Tibial nerve (tissue), 4 donors: ENCODE results near the gene PDC.

ENCODE experiments used
- EP300 ChIP-seq, 2 donors: sonication (generic); formaldehyde crosslinking; IDR thresholded peaks; one replicate each; pipeline ENCODE4 v1.6.1; 2017; ENCODE audit warnings: antibody characterized with exemption in 2 of 2, mild to moderate bottlenecking in 1 of 2
- POLR2A ChIP-seq, 2 donors: fragments of 450-650 bp; IDR thresholded peaks; one replicate each; pipeline ENCODE4 v1.6.1; 2017; ENCODE audit warnings: antibody characterized with exemption in 2 of 2, mild to moderate bottlenecking in 2 of 2, moderate library complexity in 2 of 2
- TF ChIP-seq, protein P1 (sequence below), 5 experiments: fragments of 200-600 bp in 3 of 5; fragments of 450-650 bp in 2 of 5; sonication (generic) in 3 of 5; IDR thresholded peaks; one replicate each; pipeline ENCODE4 v1.5.1; 2016 to 2019; ENCODE audit warnings: antibody characterized with exemption in 5 of 5, mild to moderate bottlenecking in 3 of 5, moderate library complexity in 2 of 5

DNA sequence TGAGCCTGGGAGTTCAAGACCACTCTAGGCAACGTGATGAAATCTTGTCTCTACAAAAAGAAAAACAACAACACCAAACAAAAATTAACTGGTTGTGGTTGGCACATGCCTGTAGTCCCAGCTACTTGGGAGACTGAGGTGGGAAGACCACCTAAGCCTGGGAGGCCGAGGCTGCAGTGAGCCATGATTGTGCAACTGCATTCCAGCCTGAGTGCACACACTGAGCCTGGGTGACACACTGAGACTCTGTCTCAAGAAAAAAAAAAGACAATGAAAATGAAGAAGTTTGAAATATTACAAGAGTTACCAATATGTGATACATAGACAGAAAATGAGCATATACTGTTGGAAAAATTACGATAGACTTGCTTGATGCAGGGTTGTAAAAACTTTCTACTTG lies 31.9 kb downstream of the PDC start:
- TF ChIP-seq POLR2A (IDR thresholded peaks at IDR 0.05) (no peak), EP300 (IDR thresholded peaks at IDR 0.05) (no peak)
- TF ChIP-seq, protein P1, sequence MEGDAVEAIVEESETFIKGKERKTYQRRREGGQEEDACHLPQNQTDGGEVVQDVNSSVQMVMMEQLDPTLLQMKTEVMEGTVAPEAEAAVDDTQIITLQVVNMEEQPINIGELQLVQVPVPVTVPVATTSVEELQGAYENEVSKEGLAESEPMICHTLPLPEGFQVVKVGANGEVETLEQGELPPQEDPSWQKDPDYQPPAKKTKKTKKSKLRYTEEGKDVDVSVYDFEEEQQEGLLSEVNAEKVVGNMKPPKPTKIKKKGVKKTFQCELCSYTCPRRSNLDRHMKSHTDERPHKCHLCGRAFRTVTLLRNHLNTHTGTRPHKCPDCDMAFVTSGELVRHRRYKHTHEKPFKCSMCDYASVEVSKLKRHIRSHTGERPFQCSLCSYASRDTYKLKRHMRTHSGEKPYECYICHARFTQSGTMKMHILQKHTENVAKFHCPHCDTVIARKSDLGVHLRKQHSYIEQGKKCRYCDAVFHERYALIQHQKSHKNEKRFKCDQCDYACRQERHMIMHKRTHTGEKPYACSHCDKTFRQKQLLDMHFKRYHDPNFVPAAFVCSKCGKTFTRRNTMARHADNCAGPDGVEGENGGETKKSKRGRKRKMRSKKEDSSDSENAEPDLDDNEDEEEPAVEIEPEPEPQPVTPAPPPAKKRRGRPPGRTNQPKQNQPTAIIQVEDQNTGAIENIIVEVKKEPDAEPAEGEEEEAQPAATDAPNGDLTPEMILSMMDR (IDR thresholded peaks at IDR 0.05): no peak
